ENCODE results near the gene DENND6B. TPM values are rescaled to one million over a fixed set of nuclear protein-coding genes. Genes with fewer than 3 reads are reported as not detected.

Gene DENND6B
- total RNA-seq, 6 experiments from 2014 or later = 0.98 to 4.1 (median 1.9) TPM

DNA sequence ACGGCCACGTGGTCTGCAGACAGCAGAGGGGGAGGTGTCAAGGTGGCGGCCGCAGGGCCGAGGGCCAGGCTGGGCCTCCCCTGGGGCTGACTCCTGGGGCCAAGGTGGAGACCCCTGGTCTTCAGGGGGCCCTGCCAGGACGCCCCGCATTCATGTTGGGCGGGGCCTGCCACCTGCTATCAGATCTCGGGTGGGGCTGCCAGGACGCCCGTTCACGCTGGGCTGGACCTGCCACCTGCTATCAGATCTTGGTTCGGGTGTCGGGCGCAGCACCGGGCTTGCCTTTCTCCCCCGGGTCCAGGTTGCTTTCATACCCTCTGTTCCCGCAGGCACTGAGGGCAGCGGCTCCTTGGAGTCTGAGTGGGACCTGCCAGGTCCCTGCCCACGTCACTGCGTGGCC is 40.5 kb downstream of the DENND6B start:
- no peak overlapping the region for H3K27ac ChIP-seq
- TF ChIP-seq, protein P1, sequence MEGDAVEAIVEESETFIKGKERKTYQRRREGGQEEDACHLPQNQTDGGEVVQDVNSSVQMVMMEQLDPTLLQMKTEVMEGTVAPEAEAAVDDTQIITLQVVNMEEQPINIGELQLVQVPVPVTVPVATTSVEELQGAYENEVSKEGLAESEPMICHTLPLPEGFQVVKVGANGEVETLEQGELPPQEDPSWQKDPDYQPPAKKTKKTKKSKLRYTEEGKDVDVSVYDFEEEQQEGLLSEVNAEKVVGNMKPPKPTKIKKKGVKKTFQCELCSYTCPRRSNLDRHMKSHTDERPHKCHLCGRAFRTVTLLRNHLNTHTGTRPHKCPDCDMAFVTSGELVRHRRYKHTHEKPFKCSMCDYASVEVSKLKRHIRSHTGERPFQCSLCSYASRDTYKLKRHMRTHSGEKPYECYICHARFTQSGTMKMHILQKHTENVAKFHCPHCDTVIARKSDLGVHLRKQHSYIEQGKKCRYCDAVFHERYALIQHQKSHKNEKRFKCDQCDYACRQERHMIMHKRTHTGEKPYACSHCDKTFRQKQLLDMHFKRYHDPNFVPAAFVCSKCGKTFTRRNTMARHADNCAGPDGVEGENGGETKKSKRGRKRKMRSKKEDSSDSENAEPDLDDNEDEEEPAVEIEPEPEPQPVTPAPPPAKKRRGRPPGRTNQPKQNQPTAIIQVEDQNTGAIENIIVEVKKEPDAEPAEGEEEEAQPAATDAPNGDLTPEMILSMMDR (IDR thresholded peaks at IDR 0.05) = no peak
- TF ChIP-seq POLR2A (IDR thresholded peaks at IDR 0.05) = no peak
- no peaks in the 10 kb centered on the region for H3K9me3 ChIP-seq
- peaks cover 6 to 80% (median 51%) of the 10 kb centered on the region in 4 donors for H3K36me3 ChIP-seq
- ATAC-seq = no peak
- no peak overlapping the region for H3K4me3 ChIP-seq
- WGBS (ENCODE audit: insufficient coverage, low coverage, low lambda C conversion rate, missing lambda C conversion rate) = no CpG with 5 or more reads among the region's 21 CpGs
- intact Hi-C loops (cut with DNase I) = no loop called here
- DNase-seq = no peak
- no peaks in the 10 kb centered on the region for H3K27me3 ChIP-seq
- H3K4me1 ChIP-seq = no peaks in the 10 kb centered on the region

DNA sequence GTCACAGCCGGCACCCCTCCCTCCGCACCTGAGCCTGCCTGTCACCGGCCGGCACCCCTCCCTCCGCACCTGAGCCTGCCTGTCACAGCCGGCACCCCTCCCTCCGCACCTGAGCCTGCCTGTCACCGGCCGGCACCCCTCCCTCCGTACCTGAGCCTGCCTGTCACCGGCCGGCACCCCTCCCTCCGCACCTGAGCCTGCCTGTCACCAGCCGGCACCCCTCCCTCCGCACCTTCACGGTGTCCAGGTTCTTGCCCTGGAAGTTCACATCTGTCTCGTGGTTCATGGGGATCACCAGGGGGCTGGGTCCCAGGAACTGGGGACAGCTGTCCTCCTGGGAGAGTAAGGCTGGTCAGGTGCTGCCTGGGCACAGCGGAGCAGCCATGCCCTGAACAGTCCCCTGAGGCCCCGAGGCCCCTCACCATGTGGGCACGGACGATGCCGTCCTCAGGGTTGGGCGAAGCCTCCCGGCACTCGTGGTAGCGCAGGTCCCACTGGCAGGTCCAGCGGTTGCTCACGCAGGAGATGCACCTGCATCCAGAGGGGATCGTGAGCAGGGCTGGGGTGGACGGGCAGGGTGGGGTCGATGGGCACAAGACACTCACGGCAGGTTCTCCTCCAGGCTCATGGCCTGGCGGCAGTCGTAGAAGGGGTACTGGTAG is 41.1 kb downstream of the DENND6B start:
- no peak overlapping the region for H3K27ac ChIP-seq
- ATAC-seq (no peak), DNase-seq (no peak)
- intact Hi-C loops (cut with DNase I) = no loop called here
- no peaks in the 10 kb centered on the region for H3K9me3 ChIP-seq
- H3K27me3 ChIP-seq = no peaks in the 10 kb centered on the region
- WGBS (ENCODE audit: insufficient coverage, low coverage, low lambda C conversion rate, missing lambda C conversion rate) = 95% methylated on average over 3 of the region's 34 CpGs
- H3K36me3 ChIP-seq = peaks cover 6 to 86% (median 56%) of the 10 kb centered on the region in 4 donors
- H3K4me1 ChIP-seq = no peaks in the 10 kb centered on the region
- no peak overlapping the region for H3K4me3 ChIP-seq
- TF ChIP-seq, protein P1 (IDR thresholded peaks at IDR 0.05) = no peak
- no peak for TF ChIP-seq POLR2A (IDR thresholded peaks at IDR 0.05)

DNA sequence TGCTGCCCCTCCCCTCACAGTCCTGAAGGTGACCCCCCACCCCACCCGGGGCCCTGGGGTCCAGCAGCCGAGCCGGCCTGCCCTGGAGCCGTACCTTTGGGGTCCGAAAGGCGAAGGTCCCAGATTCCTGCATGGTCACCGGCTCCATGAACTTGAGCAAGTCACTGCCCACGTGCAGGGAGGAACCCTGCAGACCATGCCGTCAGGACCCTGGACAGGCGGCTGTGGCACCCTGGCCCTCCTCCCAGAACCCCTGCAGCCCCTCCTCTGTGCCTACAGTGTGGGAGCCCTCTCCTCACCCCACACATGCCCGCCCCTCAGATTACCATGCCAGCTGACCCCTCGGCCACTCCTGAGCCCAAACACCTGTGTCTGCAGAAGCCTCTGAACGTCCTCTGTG is 42.3 kb downstream of the DENND6B start:
- H3K4me3 ChIP-seq = no peak overlapping the region
- ATAC-seq (no peak), DNase-seq (no peak)
- 71% methylated on average over 2 of the region's 13 CpGs for WGBS (ENCODE audit: insufficient coverage, low coverage, low lambda C conversion rate, missing lambda C conversion rate)
- no peaks in the 10 kb centered on the region for H3K4me1 ChIP-seq
- no peaks in the 10 kb centered on the region for H3K27me3 ChIP-seq
- no peak overlapping the region for H3K27ac ChIP-seq
- H3K9me3 ChIP-seq = no peaks in the 10 kb centered on the region
- intact Hi-C loops (cut with DNase I) = no loop called here
- TF ChIP-seq, protein P1 (IDR thresholded peaks at IDR 0.05) = no peak
- TF ChIP-seq POLR2A (IDR thresholded peaks at IDR 0.05) = no peak
- peaks cover 6 to 90% (median 62%) of the 10 kb centered on the region in 4 donors for H3K36me3 ChIP-seq

DNA sequence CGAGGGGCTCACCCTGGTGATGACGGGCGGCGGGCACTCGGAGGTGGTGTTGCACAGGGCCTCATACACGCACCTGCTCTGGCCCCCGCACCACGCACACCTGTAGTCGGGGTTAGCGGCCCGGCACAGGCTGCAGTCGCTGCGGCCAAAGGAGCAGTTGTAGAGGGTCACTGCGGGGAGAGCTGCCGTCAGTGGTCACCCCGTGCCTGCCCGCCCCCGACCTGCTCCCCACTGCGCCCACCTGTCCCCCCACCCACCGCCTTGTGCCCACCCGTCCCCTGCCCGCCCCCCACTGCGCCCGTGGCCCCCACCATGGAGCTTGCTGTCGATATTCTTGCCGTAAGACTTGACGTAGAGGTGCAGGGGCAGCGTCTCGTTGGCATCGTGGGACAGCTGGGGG is 43.0 kb downstream of the DENND6B start:
- no peak overlapping the region for H3K27ac ChIP-seq
- ATAC-seq (no peak), DNase-seq (no peak)
- 93% methylated on average over 5 of the region's 30 CpGs for WGBS (ENCODE audit: insufficient coverage, low coverage, low lambda C conversion rate, missing lambda C conversion rate)
- intact Hi-C loops (cut with DNase I) = no loop called here
- no peak for TF ChIP-seq POLR2A (IDR thresholded peaks at IDR 0.05)
- TF ChIP-seq, protein P1 (IDR thresholded peaks at IDR 0.05) = no peak
- no peak overlapping the region for H3K4me3 ChIP-seq
- H3K9me3 ChIP-seq = no peaks in the 10 kb centered on the region
- no peaks in the 10 kb centered on the region for H3K4me1 ChIP-seq
- H3K36me3 ChIP-seq = peaks cover 5 to 88% (median 62%) of the 10 kb centered on the region in 4 donors
- no peaks in the 10 kb centered on the region for H3K27me3 ChIP-seq
